HG03439 (cell line): ENCODE data around the gene PFKFB4.
"Not testable (repeated sequence)": the region's sequence is repeated elsewhere in the genome, so short reads cannot be mapped to it uniquely, and the experiment has no call there.

ENCODE experiments used
- ATAC-seq: cut with Tn5 transposase; IDR thresholded peaks from one replicate; pipeline ENCODE4 v1.9.1; 2021; ENCODE audit warnings: mild to moderate bottlenecking, moderate library complexity; ENCODE audit not compliant: unreplicated experiment

PFKFB4 gene

DNA sequence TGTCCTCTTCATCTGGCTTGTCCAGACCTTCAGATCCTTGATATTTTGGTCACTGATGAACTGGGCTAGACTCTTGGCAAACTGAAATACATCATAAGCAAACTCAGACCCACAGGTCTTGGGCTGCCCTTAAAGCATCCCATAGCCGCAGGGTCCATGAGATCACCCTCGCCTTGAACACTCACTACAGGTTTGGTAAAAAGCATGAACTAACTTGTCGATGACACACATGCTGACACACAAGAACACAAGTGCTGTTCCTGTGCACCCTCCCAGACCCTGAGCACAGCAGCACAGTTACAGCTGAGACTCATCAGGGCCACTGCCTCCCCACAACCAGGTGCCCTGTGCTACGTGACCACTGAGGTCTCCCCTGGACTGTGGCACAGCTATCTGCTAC lies 21.0 kb downstream of the PFKFB4 start:
- no peak for ATAC-seq

DNA sequence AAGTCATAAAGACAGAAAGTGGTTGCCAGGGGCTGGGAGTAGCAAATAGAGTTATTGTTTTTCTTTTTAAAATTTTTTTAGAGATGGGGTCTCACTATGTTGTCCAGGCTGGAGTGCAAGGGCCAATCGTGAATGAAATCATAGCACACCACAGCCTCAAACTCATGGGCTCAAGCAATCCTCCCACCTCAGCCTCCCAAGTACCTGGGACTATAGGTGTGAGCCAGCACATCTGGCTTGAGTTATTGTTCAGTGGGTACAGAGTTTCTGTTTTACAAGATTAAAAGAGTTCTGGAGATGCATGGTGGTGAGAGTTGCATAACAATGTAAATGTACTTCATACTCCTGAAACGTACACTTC lies 23.6 kb downstream of the PFKFB4 start:
- ATAC-seq = no peak

DNA sequence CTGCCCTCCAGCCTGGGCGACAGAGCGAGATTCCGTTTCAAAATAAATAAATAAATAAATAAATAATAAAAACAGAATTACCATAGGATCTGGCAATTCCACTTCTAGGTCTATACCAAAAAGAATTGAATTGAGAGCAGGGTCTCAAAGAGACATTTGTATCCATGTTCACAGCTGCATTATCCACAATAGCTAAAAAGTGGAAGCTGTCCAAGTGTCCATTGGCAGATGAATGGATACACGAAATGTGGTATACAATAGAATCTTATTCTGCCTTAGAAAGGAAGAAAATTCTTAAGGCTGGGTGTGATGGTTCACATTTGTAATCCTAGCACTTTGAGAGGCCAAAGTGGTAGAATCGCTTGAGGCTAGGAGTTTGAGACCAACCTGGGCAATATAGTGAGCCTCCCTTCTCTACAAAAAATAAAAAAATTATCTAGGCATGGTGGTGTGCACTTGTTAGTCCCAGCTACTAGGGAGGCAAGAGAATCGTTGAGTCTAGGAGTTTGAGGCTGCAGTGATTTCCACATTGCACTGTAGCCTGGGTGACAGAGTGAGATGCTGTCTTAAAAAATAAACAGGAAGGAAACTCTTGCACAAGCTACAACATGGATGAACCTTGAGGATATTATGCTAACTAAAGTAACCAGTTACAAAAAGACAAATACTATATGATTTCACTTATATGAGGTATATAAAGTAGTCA lies 24.2 kb downstream of the PFKFB4 start:
- no peak for ATAC-seq

DNA sequence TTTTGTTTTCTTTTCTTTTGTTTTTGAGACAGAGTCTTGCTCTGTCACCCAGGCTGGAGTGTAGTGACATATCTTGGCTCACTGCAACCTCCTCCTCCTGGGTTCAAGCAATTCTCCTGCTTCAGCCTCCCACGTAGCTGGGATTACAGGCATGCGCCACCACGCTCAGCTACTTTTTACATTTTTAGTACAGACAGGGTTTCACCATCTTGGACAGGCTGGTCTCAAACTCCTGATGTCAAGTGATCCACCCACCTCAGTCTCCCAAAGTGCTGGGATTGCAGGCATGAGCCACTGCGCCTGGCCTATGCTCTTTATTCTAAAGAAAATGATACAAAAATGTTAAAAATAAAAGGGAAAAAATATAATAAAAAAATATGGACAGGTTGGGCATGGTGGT lies 25.9 kb downstream of the PFKFB4 start:
- not testable (repeated sequence) for ATAC-seq

DNA sequence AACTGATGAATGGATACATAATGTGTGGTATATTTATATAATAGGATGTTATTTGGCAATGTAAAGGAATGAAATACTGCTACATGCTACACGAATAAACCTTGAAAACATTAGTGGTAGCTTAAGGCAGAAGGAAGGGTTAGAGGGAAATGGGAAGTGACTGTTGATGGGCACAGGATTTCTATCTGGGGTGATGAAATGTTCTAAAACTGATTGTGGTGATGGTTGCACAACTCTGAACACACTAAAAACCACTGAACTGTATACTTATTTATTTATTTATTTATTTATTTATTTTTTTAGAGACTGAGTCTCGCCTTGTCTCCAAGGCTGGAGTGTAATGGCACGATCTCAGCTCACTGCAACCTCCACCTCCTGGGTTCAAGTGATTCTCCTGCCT lies 27.8 kb downstream of the PFKFB4 start:
- no peak for ATAC-seq

DNA sequence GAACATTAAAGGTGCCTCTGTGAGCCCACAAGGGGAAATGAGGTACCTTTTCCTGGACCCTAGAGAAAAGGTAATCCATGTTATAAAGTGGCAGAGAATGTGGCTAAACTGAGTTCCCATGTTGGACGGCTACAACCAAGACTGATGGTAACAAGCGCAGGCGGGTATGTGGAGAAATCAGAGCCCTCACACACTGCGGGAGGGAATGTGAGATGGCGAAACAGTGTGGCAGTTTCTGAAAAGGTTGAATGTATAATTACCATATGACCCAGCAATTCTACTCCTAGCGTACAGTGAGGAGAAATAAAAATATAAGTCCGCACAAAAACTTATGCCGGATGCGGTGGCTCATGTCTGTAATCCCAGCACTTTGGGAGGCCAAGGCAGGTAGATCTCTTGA lies 28.6 kb downstream of the PFKFB4 start:
- no peak for ATAC-seq

DNA sequence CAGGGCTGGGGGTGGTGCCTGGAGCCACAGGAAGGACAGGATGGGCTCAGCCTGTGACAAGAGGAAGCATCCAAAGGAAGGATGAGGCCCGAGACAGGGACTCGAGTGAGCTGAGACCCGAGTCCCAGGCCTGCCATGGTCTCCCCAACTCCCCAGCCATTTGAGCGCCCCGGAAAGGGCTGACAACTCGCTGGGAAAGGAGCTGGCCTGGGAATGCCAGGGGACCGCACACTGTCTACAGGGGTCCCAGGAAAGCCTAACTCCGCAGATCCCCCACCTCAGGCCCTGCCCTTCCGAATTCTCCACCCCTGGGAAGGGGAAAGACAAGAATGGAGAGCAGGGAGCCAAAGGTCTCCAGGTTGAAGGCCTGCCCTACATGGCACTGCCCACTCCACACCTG lies 31.6 kb downstream of the PFKFB4 start:
- no peak for ATAC-seq

DNA sequence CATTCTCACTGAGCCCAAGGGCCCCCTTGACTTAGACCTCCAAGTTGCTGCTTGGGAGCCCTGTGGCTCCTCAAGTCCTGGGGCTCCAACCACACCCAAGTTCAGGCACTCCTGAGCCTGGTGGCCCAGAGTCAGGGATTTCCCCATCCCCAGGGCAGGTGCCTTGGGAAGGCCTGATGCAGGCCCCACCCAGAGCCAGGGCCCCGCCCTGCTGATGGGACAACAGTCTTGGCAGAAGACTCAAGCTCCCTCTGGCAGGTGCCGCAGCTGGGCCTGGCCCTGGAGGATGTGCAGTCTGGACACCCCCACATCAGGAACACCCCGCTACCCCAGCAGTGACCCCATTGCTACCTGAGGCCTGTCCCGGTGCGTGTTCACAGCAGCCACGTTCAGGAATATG lies 35.0 kb downstream of the PFKFB4 start:
- ATAC-seq = no peak

DNA sequence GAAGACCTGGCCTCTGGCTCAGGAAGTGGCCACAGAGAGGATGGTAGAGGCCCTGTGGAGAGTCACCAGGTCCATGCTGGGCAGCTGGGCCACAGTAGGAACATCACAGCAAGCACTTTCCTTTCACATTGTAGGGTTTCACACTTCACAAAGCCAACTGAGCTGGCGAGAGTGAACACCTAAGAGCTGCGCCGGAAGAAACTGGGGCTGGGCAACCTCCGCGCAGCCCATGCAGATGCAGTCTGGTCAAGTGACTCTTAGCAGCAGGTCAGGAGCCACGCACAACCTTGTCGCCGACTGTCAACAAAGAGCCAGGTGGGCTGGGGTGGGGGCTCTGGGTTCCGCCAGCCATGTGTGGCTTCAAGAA lies 37.3 kb downstream of the PFKFB4 start:
- ATAC-seq = no peak

DNA sequence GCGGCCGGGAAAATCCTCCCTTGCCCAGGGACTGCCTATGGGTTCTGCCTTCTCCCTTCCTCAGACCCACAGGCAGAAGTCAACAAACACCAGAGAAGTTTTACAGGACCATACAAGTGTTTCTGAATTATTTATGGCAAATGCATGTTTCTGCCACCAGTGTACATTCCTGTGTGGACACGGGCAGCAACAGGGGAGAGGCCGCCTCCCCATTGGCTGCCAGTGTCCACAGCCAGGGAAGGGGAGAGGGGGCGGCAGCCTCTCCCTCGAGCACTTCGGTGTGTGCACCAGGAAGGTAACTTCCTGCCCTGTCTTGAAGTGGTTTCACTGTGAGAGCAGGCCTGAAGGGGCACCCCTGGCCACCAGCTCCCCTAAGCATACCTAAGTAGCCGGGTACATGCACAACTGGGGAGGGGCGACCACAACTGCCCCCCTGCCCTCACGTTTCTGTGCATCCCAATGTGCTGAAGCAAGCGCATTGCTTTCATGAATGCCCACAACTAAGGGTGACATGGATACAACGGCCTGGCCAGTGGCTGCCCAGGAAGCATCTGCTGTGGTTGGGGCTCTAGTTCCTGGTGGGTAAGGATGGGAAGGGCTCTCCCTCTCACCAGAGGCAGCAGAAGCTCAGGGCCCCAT lies 37.8 kb downstream of the PFKFB4 start:
- ATAC-seq = no peak

DNA sequence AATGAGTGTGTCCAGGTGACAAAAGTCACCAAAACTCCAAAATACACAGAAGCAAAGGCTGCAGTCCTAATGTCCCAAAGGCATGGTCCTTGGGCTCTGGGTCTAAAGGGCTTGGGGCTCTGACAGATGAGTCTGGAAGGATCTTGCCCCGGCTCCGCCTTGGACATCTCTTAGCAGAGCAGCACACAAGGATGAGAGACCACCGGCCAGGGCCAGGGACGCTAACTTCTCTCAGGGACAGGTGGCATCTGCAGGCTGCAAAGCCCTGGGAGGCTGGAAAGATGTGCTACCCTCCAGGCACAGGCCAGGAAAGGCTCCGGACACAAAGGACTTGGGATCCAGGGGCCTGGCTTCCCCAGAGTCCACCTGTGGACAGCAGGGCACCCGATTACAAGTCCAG lies 38.5 kb downstream of the PFKFB4 start:
- no peak for ATAC-seq

DNA sequence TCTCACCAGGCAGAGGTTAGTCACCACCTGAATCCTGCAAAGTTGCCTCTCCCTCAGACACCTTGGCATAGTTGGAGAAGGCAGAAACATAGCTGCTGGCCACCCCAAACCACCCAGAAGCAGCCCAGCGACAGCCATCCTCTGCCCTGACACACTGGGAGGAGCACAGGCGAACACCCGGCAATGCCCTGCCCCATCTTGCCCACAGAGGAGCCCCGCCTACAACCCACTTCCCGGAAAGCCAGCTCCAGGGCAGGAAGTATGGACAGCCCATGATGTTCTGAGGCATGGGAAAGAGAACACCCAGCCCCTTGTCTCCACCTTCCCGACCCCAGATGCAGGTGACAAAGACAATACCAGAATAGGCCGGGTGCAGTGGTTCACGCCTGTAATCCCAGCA lies 40.0 kb downstream of the PFKFB4 start:
- ATAC-seq = no peak

DNA sequence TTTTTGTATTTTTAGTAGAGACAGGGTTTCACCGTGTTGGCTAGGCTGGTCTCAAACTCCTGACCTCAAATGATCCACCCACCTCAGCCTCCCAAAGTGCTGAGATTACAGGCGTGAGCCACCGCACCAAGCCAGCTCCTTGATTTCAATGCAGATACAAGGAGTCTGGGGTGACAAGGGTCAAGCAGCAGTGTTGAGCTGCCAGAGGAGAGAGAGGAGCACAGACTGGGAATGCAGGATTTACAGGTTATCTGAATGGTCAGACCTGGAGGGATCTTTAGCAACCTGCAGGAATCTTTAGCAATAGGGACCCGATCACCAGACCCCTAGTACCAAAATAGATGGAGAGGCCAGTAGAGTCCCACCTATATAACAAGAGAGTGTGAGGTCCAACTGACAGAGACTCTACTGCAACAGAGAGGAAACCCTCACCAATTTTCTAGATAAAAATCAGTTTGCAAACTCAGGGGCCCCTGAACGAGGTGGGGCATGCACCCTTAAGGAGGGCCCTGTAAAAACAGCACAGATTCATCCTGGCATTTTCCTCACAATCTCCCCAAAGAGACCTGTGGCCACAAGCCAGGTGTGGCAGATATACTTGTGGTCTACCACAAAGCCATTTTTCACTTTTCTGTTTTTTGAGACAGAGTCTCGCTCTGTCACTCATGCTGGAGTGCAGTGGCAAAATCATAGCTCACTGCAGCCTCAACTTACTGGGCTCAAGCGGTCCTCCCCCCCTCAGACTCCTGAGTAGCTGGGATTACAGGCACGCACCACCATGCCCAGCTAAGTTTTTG lies 42.0 kb downstream of the PFKFB4 start:
- no peak for ATAC-seq

DNA sequence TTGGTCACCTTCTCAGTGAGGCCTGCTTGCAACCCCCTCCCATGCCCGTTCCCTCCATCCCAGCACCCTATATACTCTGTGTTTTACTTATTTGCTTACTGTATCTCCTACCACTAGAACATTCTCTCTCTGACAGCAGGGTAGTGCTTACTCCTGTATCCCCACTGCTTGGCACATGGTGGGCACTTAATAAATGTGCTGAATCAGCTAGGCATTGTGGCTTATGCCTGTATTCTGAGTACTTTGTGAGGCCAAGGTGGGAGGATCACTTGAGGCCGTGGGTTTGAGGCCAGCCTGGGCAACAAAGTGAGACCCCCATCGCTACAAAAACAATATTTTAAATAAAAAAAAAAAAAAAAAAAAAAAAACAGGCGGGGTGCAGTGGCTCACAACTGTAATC lies 45.1 kb downstream of the PFKFB4 start:
- ATAC-seq = no peak

DNA sequence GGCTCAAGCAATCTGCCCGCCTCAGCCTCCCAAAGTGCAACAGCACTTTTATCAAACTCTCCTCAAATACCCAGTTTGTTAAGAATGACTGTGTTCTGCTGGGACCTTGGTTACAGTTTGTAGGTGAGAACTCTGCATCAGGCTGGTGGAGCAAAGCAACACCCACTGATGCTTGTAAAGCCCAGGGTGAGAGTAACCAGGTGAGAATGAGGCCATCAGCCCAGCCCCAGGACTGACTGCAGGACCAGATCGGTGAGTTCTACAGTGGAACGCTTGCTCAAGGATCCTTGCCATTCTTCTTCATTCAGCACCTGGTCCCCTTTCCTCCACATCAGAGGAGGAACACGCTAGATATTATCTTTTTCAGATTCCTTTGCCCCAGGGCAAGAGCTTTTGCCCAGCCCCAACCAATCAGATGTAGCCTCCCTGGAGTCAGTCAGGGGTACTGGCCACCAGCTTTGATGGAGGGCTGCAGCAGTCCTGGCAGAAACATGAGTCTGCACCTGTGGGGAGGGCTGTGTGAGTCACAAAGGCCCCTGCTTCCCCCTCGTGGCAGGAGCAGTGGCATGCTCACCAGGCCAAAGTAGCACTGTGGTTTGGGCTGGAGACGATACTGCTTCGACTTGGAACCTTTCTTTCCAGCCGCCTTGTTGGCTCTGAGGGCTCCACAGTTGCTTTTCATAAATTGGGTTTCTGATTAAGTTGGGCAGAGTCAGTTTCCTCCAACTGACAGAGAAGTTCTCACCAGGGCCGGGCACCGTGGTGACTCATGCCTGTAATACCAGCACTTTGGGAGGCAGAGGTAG lies 49.1 kb downstream of the PFKFB4 start:
- ATAC-seq = no peak

DNA sequence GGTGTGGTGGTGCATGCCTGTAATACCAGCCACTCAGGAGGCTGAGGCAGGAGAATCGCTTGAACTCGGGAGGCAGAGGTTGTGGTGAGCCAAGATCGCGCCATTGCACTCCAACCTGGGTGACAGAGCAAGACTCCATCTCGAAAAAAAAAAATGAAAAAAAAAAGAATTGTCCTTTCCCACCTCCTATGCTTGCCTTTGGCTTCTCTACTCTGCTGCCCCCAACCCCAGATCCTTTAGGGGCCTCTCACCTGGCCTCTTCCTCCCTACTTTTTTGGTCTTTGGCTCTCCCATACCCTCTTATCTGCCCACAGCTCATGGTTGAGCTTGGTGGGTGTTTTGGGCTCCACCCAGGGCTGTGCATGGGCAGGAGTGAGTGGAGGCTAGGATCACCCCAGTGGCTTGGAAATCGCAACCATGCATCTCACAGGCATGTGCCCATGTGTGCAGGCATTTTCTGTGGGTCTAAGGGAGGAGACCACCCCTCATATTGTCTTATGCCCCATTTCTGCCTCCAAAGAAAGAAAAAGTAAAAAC lies 50.6 kb downstream of the PFKFB4 start:
- no peak for ATAC-seq

DNA sequence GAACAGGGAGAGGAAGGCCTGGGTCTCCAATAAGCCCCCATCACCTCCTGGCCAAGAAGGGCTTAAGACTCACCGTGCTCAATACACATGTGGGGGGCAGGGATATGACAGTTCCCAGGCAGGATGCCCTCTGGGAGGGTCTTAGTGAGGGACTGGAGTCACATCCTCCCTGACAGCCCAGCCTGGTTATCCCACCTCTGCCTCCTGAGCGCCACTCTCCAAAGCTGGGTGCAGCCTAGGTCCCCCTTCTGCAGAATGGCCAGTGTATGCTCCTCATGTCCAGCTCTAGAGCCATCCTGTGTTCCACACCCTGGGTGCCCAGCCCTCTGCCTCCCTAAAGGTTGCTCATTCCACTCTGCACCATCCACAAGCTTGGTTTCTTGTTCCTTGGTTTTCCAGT lies 51.5 kb downstream of the PFKFB4 start:
- no peak for ATAC-seq

DNA sequence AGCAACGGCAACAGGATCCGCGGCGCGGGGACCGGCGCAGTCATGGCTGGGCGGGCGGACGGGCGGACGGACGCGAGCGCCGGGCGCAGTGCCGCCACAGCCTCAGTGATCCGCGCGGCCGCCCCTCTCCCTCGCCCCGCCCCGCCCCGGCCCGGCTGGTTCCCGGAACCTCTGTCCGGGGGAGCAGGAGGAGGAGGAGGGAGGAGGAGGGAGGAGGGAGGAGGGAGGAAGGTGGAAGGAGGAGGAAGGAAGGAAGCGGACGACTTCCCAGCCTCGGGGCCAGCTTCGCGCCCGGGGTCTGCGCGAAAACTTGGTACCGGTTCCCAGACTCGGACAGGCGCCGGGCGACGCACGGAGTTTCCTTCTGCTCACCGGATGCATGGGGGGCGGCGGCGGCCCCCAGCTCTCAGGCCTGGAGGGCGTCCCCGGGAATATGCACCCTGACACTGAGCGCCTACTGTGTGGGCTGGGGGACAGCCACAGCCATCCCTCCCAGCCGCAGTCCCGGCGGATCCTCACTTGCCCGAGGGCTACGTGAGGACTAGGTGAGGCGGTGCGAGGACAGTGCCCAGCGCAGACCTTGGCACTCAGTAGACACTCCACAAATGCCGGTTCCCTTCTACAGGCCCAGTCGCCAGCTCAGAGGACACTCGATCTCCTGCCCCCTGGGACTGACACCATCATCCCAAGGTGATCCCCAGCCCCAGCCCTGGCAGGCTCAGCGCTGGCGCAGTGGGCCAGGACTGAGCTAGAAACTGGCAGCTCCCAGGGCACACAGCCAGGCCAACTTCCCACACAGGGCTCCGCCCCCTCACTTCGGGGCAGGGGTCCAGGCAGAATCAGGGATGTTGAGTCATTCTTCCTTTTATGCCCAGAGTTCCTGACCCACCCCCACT lies 52.3 kb downstream of the PFKFB4 start, which contains the start of gene SHISA5:
Gene SHISA5, minus strand, starts transcription at position 124 of the 896 bp plus-strand sequence. Its CDS starts 80 bp downstream, at position 44.
- no peak for ATAC-seq

DNA sequence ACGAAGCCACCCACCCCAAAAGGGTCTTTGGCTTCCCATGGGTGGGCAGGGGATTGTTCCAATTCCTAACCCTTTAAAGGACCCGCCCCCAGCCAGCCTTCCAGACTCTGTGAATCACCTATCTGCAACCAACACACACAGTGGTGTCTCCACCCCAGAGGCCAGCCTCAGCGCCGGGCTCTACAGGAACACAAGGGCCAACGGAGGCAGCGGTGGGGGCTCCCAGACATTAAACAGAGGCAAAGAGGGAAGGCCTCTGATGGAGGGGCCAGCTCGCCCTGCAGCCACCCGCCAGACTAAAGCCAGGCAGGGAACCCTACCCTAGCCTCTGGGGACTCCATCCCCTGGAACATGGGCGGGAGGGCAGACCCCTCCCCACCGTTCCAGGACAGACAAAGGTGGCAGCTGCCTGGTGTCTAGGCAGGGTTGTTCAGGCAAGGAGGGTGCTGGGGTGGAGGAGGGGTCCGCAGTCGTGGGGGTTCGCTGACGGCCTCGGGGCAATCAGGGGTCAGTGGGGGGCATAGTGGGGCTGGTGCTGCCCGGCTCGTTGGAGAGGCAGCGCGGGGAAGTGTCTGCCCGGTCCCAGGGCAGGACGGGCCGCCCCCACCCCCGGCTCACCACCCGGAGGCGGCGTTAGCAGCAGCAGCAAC lies 53.1 kb downstream of the PFKFB4 start:
- ATAC-seq = no peak
